Epithelial cell of prostate (primary cell): ENCODE data around the gene KRTAP4-5.
"Not testable (repeated sequence)": the region's sequence is repeated elsewhere in the genome, so short reads cannot be mapped to it uniquely, and the experiment has no call there.

Experiments used
- DNase-seq: peaks from one replicate; pipeline ENCODE4 v3.0.0-alpha.2; 2011; ENCODE audit warnings: low read depth, low spot score
- H3K27ac ChIP-seq: fragments of 450-650 bp; 2 replicates; pipeline ENCODE4 v1.5.1; 2017; ENCODE audit warnings: mild to moderate bottlenecking

Gene KRTAP4-5

GRCh38 chr17:41116297-41116696, 33.3 kb downstream of the KRTAP4-5 start:
- no peak overlapping the region for H3K27ac ChIP-seq
- DNase-seq = no peak

- H3K27ac ChIP-seq = no peak overlapping the region
- DNase-seq = no peak
Observed at GRCh38 chr17:41111151-41111885, 38.3 kb downstream of the KRTAP4-5 start.

GRCh38 chr17:41108728-41109386, 40.8 kb downstream of the KRTAP4-5 start:
- H3K27ac ChIP-seq, DNase-seq: not testable (repeated sequence)

GRCh38 chr17:41107941-41108450, 41.6 kb downstream of the KRTAP4-5 start:
- no peak overlapping the region for H3K27ac ChIP-seq
- DNase-seq = no peak

- not testable (repeated sequence) for H3K27ac ChIP-seq, DNase-seq
Observed at GRCh38 chr17:41105347-41105746, 44.3 kb downstream of the KRTAP4-5 start, which contains the start of gene KRTAP4-9. TSS of gene KRTAP4-9 (plus strand) at chr17:41105389. CDS start at chr17:41105389, 0 bp downstream.

- H3K27ac ChIP-seq, DNase-seq: not testable (repeated sequence)
Observed at GRCh38 chr17:41104386-41105038, 45.1 kb downstream of the KRTAP4-5 start.

- DNase-seq = no peak
- no peak overlapping the region for H3K27ac ChIP-seq
Observed at GRCh38 chr17:41103896-41104295, 45.7 kb downstream of the KRTAP4-5 start.

- DNase-seq = no peak
- H3K27ac ChIP-seq = no peak within 1 kb of the TSS
Observed at GRCh38 chr17:41101586-41102259, 47.9 kb downstream of the KRTAP4-5 start, which contains the start of gene KRTAP4-16. TSS of gene KRTAP4-16 (minus strand) at chr17:41102209. CDS start at chr17:41102209, 0 bp downstream.

- H3K27ac ChIP-seq = peak overlapping the region; percentile 40
- DNase-seq = peak; percentile 58
Observed at GRCh38 chr17:41099682-41100480, 49.7 kb downstream of the KRTAP4-5 start.
